ENCODE measurements around the gene CNST.
"Not testable (repeated sequence)": the region's sequence is repeated elsewhere in the genome, so short reads cannot be mapped to it uniquely, and the experiment has no call there.

The CNST gene

DNA sequence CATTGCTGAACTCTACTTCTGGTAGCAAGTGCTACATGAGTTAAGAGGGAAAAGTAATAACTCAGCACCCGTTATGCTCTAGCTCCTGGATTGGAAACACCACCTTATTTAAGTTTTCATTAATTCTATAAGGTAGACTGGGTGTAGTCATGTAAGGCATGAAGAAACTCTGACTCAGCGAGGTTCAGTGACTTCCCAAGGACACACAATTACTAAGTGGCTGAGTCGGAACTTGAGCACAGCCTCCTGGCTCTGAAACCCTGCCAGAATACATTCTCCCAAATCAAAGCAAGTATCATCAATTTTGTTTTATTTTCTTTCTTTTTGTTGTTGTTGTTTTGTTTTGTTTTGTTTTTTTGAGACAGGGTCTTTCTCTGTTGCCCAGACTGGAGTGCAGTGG lies 128.9 kb downstream of the CNST start:
- H3K9ac ChIP-seq (ENCODE audit: low read length), result no peak overlapping the region
- H3K4me1 ChIP-seq (ENCODE audit: control insufficient read depth, insufficient read depth, low read length), result no peaks in the 10 kb centered on the region
- H3K9me3 ChIP-seq (ENCODE audit: control insufficient read depth, insufficient read depth, low read depth, low read length), result peaks cover 31% of the 10 kb centered on the region
- H3K36me3 ChIP-seq (ENCODE audit: control insufficient read depth, insufficient read depth, low read length), result no peaks in the 10 kb centered on the region
- H3K27me3 ChIP-seq (ENCODE audit: control insufficient read depth, insufficient read depth, low read length), result no peaks in the 10 kb centered on the region
- no peak overlapping the region for H3K4me3 ChIP-seq (ENCODE audit: low read depth, low read length)
- no peak overlapping the region for H3K27ac ChIP-seq (ENCODE audit: low read depth, low read length)

DNA sequence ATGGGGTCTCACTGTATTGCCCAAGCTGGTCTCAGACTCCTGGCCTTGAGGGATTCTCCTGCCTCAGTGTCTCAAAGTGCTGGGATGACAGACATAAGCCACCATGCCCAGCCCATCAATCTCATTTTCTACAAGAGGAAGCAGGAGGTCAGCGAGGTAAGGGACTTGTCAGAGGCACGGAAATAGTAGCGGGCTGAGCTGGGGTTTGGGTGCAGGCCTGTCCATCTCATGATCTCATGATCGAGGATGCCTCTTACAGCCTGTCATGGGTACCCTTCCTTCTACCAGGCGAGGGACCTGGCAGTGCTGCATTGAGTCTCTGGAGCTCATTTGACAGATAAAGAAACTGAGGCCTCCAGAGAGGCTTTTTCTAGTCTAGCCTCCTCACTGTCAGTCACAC lies 129.4 kb downstream of the CNST start:
- H3K27me3 ChIP-seq (ENCODE audit: control insufficient read depth, insufficient read depth, low read length), result no peaks in the 10 kb centered on the region
- no peak overlapping the region for H3K4me3 ChIP-seq (ENCODE audit: low read depth, low read length)
- no peak overlapping the region for H3K9ac ChIP-seq (ENCODE audit: low read length)
- no peak overlapping the region for H3K27ac ChIP-seq (ENCODE audit: low read depth, low read length)
- no peaks in the 10 kb centered on the region for H3K4me1 ChIP-seq (ENCODE audit: control insufficient read depth, insufficient read depth, low read length)
- no peaks in the 10 kb centered on the region for H3K36me3 ChIP-seq (ENCODE audit: control insufficient read depth, insufficient read depth, low read length)
- peaks cover 31% of the 10 kb centered on the region for H3K9me3 ChIP-seq (ENCODE audit: control insufficient read depth, insufficient read depth, low read depth, low read length)

DNA sequence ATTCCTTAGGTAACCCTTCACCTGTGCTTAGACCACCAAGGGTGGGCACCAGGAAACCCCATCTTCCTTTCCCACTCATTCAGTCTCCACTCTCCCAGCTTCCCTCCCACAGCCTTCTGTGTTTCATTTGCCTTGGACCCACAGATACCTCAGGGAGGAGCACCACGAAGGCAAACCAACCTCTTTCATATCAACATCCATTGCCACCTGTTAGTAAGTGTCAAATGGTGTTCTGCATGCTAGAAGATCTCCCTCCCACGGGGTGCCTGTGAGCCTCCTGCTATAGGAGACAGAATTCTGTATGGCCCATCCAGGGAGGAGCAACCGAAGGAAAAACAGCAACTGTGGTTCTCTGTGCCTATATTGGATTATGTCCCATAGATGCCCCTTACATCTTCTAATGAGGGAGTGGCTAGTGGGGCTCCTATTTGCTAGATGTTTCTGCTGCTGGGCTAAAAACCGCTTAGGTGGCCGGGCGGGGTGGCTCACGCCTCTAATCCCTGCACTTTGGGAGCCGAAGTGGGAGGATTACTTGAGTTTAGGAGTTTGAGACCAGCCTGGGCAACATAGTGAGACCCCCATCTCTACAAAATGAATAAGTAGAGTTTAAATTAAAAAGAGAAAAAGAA lies 132.3 kb downstream of the CNST start:
- Histone ChIP-seq H3K27me3 (ENCODE audit: control insufficient read depth, insufficient read depth, low read length) (no peaks in the 10 kb centered on the region), H3K4me1 (ENCODE audit: control insufficient read depth, insufficient read depth, low read length) (no peaks in the 10 kb centered on the region), H3K9me3 (ENCODE audit: control insufficient read depth, insufficient read depth, low read depth, low read length) (peaks cover 21% of the 10 kb centered on the region), H3K9ac (ENCODE audit: low read length) (no peak overlapping the region), H3K4me3 (ENCODE audit: low read depth, low read length) (no peak overlapping the region), H3K27ac (ENCODE audit: low read depth, low read length) (no peak overlapping the region), H3K36me3 (ENCODE audit: control insufficient read depth, insufficient read depth, low read length) (no peaks in the 10 kb centered on the region)

DNA sequence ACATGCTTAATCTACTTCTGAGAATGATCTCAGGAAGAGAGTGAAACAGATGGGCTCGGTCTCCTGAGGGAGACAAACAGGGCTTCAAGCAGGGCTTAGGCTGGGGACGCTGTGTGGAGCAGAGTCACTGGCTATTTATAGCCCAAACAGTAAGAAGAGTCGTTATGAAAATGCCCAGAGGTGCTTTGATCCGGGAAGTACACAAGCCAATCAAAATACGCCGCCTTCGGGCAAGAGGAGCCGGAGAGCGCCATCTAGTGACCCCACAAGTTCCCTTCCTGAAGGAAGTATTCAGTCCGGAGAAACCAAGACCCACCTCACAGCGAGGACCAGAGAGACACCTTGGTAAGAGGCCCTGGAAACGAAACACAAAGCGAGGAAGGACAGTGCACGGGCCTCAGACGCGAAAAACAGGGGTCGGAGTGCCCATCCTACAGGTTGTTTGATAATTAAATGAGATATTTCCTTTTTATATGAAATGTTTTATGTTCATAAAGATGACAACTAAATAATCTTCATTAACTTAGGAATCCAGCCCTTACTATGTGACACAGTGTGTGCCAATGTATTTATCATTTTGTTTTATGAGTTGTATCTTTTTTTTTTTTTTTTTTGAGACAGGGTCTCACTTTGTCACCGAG lies 133.0 kb downstream of the CNST start:
- H3K9ac ChIP-seq (ENCODE audit: low read length), result no peak overlapping the region
- H3K9me3 ChIP-seq (ENCODE audit: control insufficient read depth, insufficient read depth, low read depth, low read length), result peaks cover 16% of the 10 kb centered on the region
- H3K27ac ChIP-seq (ENCODE audit: low read depth, low read length), result no peak overlapping the region
- H3K4me1 ChIP-seq (ENCODE audit: control insufficient read depth, insufficient read depth, low read length), result no peaks in the 10 kb centered on the region
- no peaks in the 10 kb centered on the region for H3K27me3 ChIP-seq (ENCODE audit: control insufficient read depth, insufficient read depth, low read length)
- no peaks in the 10 kb centered on the region for H3K36me3 ChIP-seq (ENCODE audit: control insufficient read depth, insufficient read depth, low read length)
- no peak overlapping the region for H3K4me3 ChIP-seq (ENCODE audit: low read depth, low read length)

DNA sequence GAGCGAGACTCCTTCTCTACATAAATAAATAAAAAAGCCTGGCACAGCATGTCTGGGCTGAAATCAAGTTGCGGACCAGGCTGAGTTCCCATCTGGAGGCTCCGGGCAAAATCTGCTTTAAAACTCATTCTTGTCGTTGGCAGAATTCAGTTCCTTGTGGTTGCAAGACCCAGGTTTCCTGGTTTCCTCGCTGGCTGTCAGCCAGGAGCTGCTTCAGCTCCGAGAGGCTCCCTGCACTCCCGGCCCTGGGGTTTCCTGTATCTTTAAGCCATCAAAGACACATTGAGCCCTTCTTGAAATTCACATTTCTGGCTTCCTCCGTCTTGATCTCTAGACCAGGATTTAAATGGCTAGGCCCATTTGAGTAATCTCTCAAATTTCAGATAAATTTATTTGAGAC lies 137.3 kb downstream of the CNST start:
- no peaks in the 10 kb centered on the region for H3K4me1 ChIP-seq (ENCODE audit: control insufficient read depth, insufficient read depth, low read length)
- H3K36me3 ChIP-seq (ENCODE audit: control insufficient read depth, insufficient read depth, low read length), result no peaks in the 10 kb centered on the region
- H3K9me3 ChIP-seq (ENCODE audit: control insufficient read depth, insufficient read depth, low read depth, low read length), result no peaks in the 10 kb centered on the region
- H3K4me3 ChIP-seq (ENCODE audit: low read depth, low read length), result no peak overlapping the region
- no peaks in the 10 kb centered on the region for H3K27me3 ChIP-seq (ENCODE audit: control insufficient read depth, insufficient read depth, low read length)
- H3K9ac ChIP-seq (ENCODE audit: low read length), result no peak overlapping the region
- H3K27ac ChIP-seq (ENCODE audit: low read depth, low read length), result no peak overlapping the region

DNA sequence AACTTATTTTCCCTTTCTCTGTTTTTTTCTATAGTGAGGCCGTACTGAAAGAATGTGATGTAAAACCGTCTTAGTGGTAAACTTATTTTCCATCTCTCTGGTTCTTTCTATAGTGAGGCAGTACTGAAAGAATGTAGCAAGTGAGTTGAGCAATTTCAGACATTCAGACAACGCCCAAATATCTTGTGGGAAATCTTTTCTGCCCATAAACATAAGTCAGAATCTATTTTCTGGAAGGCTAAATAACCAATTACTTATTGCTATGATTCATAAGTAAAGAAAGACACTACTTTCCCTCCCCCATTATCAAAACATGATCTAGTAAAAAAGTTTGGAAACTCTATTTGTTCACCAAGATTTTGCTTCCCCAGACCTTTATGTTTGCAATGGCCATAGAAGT lies 139.1 kb downstream of the CNST start:
- Histone ChIP-seq H3K27me3 (ENCODE audit: control insufficient read depth, insufficient read depth, low read length) (no peaks in the 10 kb centered on the region), H3K9ac (ENCODE audit: low read length) (no peak overlapping the region), H3K36me3 (ENCODE audit: control insufficient read depth, insufficient read depth, low read length) (no peaks in the 10 kb centered on the region), H3K4me3 (ENCODE audit: low read depth, low read length) (no peak overlapping the region), H3K4me1 (ENCODE audit: control insufficient read depth, insufficient read depth, low read length) (no peaks in the 10 kb centered on the region), H3K9me3 (ENCODE audit: control insufficient read depth, insufficient read depth, low read depth, low read length) (peaks cover 2% of the 10 kb centered on the region; the same call in 1 of the 2 replicates), H3K27ac (ENCODE audit: low read depth, low read length) (no peak overlapping the region)

DNA sequence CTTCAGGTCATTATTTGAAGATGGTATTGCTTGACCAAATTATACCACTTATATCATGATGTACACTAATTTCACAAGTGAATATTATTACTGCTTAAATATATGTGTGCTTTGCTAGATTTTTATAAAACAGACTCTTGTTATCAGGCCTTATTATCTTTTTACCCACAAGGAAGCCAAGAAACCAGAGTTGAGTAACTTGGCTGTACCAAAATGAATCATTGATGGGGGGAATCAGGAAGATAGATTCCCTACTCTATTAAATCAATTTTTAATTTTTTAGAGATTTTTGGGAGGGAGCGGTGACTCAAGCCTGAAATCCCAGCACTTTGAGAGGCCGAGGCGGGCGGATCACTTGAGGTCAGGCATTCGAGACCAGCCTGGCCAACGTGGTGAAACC lies 141.9 kb downstream of the CNST start:
- H3K27me3 ChIP-seq (ENCODE audit: control insufficient read depth, insufficient read depth, low read length), result no peaks in the 10 kb centered on the region
- H3K36me3 ChIP-seq (ENCODE audit: control insufficient read depth, insufficient read depth, low read length), result no peaks in the 10 kb centered on the region
- H3K27ac ChIP-seq (ENCODE audit: low read depth, low read length), result no peak overlapping the region
- no peaks in the 10 kb centered on the region for H3K4me1 ChIP-seq (ENCODE audit: control insufficient read depth, insufficient read depth, low read length)
- H3K9me3 ChIP-seq (ENCODE audit: control insufficient read depth, insufficient read depth, low read depth, low read length), result peaks cover 10% of the 10 kb centered on the region; the same call in 1 of the 2 replicates
- no peak overlapping the region for H3K4me3 ChIP-seq (ENCODE audit: low read depth, low read length)
- H3K9ac ChIP-seq (ENCODE audit: low read length), result no peak overlapping the region

DNA sequence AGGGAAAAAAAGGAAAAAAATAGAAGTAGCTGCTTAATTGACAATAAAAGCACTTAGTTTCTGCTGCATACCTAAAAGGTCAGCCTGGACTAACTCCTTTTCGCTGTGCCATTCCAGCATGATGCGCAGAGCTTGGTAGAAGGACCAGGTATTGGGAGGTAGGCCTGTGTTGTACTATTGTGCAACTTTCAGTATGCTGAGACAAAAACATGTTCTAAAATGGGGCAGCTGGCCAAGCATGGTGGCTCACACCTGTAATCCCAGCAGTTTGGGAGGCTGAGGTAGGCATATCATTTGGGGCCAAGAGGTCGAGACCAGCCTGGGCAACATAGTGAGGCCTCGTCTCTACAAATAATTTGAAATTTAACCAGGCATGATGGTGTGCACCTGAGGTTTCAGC lies 142.9 kb downstream of the CNST start:
- Histone ChIP-seq H3K27me3 (ENCODE audit: control insufficient read depth, insufficient read depth, low read length) (no peaks in the 10 kb centered on the region; the same call in 1 of the 2 replicates), H3K9ac (ENCODE audit: low read length) (no peak overlapping the region), H3K9me3 (ENCODE audit: control insufficient read depth, insufficient read depth, low read depth, low read length) (peaks cover 13% of the 10 kb centered on the region; the same call in 1 of the 2 replicates), H3K4me3 (ENCODE audit: low read depth, low read length) (no peak overlapping the region), H3K4me1 (ENCODE audit: control insufficient read depth, insufficient read depth, low read length) (no peaks in the 10 kb centered on the region), H3K36me3 (ENCODE audit: control insufficient read depth, insufficient read depth, low read length) (no peaks in the 10 kb centered on the region), H3K27ac (ENCODE audit: low read depth, low read length) (no peak overlapping the region)

DNA sequence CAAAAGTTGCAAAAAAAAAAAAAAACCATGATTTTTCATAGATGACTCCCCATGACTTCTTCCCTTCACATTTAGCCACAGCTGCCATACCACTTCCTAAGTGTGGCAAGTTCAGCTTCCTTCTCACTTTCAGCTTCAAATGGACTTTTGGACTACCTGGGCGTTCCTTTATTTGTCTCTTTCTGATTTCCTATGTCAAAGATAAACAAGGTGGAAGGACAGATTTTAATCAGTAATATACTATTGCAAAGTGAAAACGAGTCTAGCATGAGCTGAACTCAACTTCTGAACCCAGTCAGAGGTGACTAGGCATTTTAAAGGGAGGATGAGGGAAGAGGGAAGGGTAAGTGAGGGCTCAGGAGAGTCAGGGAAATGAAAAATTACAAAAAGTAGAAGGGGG lies 143.6 kb downstream of the CNST start:
- H3K9me3 ChIP-seq (ENCODE audit: control insufficient read depth, insufficient read depth, low read depth, low read length), result peaks cover 13% of the 10 kb centered on the region; the same call in 1 of the 2 replicates
- no peaks in the 10 kb centered on the region; the same call in 1 of the 2 replicates for H3K27me3 ChIP-seq (ENCODE audit: control insufficient read depth, insufficient read depth, low read length)
- no peak overlapping the region for H3K27ac ChIP-seq (ENCODE audit: low read depth, low read length)
- no peak overlapping the region for H3K9ac ChIP-seq (ENCODE audit: low read length)
- H3K4me3 ChIP-seq (ENCODE audit: low read depth, low read length), result no peak overlapping the region
- no peaks in the 10 kb centered on the region for H3K36me3 ChIP-seq (ENCODE audit: control insufficient read depth, insufficient read depth, low read length)
- H3K4me1 ChIP-seq (ENCODE audit: control insufficient read depth, insufficient read depth, low read length), result no peaks in the 10 kb centered on the region

DNA sequence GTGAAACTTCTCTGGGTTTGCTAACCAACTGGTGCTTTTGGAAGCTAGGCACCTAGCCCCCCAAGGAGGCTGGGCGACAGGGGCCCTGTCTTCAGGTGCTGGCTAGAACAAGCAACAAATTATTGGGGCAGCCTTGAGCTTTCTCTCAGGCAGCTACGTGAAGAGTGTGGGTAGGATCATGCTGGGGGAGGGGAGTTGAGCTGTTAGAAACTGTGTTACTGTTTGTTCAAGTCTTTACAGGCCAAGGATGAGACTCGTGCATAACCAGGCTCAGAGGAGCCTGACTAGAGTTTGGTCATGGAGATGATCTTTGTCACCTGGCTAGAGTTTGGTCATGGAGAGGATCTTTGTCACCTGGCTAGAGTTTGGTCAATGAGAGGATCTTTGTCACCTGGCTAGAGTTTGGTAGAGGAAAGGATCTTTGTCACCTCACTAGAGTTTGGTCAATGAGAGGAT lies 145.3 kb downstream of the CNST start:
- H3K27me3 ChIP-seq (ENCODE audit: control insufficient read depth, insufficient read depth, low read length), result no peaks in the 10 kb centered on the region; the same call in 1 of the 2 replicates
- no peak overlapping the region for H3K27ac ChIP-seq (ENCODE audit: low read depth, low read length)
- no peaks in the 10 kb centered on the region for H3K36me3 ChIP-seq (ENCODE audit: control insufficient read depth, insufficient read depth, low read length)
- no peak overlapping the region for H3K4me3 ChIP-seq (ENCODE audit: low read depth, low read length)
- H3K4me1 ChIP-seq (ENCODE audit: control insufficient read depth, insufficient read depth, low read length), result no peaks in the 10 kb centered on the region
- no peak overlapping the region for H3K9ac ChIP-seq (ENCODE audit: low read length)
- H3K9me3 ChIP-seq (ENCODE audit: control insufficient read depth, insufficient read depth, low read depth, low read length), result peaks cover 13% of the 10 kb centered on the region; the same call in 1 of the 2 replicates

DNA sequence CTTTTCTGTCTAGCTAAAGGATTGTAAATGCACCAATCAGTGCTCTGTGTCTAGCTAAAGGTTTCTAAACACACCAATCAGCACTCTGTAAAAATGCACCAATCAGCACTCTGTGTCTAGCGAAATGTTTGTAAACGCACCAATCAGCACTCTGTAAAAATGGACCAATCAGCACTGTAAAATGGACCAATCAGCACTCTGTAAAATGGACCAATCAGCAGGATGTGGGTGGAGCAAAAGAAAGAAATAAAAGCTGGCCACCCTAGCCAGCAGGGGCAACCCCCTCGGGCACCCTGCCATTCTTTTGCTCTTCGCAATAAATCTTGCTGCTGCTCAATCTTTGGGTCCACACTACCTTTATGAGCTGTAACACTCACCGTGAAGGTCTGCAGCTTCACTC lies 146.2 kb downstream of the CNST start:
- H3K27me3 ChIP-seq (ENCODE audit: control insufficient read depth, insufficient read depth, low read length); H3K4me1 ChIP-seq (ENCODE audit: control insufficient read depth, insufficient read depth, low read length); H3K4me3 ChIP-seq (ENCODE audit: low read depth, low read length); H3K36me3 ChIP-seq (ENCODE audit: control insufficient read depth, insufficient read depth, low read length); H3K27ac ChIP-seq (ENCODE audit: low read depth, low read length); H3K9ac ChIP-seq (ENCODE audit: low read length): not testable (repeated sequence)
- peaks cover 13% of the 10 kb centered on the region; the same call in 1 of the 2 replicates for H3K9me3 ChIP-seq (ENCODE audit: control insufficient read depth, insufficient read depth, low read depth, low read length)

All from HUES6 (cell line).